ENCODE measurements around the gene FOXJ1. TPM values are rescaled to one million over a fixed set of nuclear protein-coding genes. Genes with fewer than 3 reads are reported as not detected.

FOXJ1 gene
- total RNA-seq, 1 donor from 2014 or later: not detected

DNA sequence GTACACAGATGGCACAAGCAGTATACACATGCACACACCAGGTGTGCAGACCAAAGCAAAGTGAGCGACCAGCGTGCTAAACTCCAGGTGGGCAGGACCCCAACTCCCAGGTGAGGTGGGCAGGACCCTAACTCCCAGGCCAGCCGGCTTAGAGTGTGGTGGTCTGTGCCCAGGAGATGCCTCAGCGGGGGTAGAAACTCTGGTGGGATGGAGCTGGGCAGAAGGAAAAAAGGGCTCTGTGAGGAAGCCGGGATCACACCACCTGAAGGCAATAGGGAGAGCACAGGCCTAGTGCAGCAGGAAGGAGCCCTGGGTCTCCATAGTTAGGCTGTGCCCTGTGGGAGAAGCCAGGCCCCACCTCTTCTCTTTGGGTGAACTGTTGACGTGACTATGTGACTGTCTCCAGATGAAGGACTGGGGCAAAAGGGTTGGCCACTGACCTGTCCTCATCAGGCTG, 1.6 kb upstream of the FOXJ1 start:
- DNase-seq (ENCODE audit: low read depth, low spot score): no peak

DNA sequence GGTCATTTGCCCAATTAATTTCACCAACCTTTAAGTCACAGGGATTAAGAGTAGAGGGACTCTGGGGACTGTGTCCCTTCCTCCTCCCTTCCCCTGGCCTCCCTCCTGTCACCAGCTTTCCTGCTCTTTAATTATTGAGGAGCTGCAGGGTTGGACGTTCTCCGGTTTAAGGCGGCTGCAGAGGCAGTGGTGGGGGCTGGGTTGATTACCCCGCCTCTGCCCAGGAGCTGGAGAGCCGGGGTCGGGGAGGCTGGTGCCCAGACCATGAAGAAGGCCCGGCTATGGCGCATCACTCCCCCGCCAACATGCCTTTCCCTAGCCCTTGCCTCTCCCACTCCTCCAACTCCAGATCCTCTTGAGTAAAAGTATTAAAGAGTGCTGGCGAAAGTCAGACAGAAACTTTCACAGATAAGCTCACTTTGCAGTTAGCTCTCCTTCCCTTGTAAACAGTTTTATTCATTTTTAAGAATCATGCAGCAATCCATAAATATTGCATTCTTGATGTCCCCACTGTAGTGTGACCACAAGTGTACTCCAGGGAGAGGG, 1.1 kb upstream of the FOXJ1 start:
- no peak for DNase-seq (ENCODE audit: low read depth, low spot score)

DNA sequence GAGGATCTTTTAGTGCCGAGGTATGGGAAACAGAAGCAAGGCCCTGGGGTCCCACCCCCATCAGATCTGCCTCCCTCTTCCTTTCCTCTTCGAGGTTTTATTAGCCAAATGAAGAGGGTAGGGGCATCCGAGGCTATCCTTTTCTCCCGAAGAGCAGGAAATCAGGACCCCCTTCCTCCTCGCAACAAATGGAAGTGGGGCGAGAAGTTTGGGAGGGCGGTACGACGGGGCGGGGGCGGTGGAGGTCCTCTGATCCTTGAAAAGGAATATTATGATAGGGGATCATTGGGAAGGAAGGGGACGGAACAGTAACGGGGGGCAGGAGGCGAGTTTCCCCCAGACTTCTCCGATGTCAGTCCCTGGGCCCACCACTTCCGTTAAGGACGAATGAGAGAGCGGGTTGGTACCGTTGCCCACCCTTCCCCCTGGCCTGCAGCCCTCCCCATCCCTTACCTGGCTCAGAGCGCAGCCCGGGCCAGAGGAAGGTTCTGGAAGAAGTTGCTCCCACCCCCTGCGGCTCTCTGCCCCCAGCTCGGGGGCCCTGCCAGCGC, 309 bp downstream of the FOXJ1 start:
- DNase-seq (ENCODE audit: low read depth, low spot score): no peak

DNA sequence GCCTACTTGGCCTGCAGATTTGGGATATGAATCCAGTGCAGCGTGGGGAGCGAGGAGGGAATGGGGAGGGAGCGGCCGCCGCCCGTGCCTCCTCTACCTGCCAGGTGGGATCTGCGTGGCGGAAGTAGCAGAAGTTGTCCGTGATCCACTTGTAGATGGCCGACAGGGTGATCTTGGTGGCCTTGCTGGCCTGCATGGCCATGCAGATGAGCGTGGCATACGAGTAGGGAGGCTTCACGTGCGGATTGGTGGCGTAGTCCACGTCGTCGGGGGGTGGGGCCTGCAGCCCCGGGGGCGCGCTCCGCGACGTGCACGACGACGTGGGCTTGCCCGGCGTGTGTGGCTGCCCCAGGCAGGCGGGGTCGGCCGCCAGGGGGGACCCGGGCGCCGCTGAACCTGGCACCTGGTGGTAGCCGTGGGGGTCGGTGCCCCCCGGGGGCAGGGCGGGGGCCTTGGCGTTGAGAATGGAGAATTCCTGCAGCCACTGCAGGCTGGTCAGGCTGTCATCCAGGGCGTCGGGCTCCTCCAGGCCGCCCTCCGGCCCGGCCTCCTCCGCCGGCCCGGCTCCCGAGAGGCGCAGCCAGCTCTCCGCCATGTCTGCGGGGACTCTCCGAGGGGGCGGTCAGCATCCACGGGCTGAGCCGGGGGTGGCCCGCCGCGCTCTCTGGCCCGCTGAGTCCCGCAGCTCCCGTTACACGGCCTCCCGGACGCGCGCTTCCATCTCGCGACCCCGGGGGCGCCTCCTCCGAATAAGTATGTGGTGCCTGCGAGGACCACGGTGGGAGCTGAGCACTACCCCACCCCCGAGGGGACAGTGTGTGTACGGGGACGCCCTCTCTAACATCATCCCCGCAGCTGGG, 1.0 kb downstream of the FOXJ1 start:
- DNase-seq (ENCODE audit: low read depth, low spot score): no peak

DNA sequence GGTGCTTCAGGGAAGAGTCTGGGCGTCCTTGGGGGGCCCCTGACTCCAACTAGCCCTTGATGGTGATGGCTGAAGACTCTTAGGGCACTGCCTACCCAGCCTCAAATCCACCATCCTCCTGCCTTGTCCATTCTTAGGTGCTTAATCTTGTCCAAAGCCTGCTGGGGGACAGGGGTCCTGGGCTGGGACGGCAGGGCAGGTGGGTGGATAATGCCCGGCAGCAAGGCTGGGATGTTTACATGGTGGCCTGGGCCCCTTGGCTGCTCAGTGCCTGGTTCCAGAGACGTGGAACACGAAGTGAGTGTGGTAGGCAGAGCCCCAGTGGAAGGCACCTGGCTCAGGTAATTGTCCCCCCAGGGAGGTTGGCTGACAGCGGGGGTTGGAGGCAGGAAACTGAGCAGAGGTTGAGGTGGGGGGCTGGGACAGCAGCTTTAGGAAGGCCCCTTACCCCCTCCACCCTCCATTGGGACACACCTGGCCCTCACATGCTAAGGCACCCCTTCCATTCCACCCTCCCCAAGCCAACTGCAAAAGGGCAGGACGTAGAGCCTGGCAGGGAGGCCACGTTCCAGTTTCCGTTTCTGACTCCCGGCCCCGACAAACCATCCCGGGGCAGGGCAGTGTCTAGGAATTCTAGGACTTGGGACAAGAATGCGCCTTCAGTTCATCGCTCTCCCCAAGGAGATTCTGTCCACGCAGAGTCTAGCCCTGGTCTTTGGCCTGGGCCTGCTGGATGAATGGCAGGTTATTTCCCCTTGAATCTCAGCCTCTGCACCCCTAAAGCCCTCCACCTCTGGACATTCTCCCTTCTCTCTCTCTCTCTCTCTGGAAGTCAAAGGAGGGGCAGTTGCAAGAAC, 1.9 kb downstream of the FOXJ1 start:
- DNase-seq (ENCODE audit: low read depth, low spot score): no peak

DNA sequence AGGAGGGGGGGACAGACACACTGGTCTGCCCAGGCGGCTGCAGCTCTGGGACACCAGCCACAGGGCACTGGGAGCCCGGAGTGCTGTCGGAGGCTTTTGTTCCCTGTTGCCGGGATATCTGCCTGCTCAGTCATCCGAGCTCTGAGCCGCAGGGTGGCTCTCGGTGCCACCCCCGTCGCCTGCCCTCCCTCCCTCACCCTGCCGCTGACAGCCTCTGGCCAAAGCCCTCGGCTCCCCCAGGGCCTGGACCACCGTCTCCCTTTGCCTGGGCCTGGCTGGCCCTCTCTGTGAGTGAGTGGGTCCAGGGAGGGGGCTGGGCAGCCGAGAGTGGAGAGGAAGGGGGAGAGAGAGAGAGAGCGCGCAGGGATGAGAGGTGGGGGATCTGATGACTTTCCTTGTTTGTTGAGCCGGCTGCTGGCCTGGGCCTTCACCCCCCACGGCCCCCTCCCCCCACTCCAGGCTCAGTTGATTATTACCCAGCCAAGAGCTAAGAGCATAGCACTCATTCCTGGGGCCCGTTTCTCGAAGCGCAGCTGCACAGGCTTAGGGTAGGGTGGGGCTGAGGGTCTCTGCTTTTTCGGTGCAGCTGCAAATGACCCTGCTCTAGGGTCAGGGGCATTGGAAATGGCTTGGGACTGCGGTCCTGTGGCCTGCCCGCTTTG, 2.7 kb downstream of the FOXJ1 start:
- DNase-seq (ENCODE audit: low read depth, low spot score): no peak

DNA sequence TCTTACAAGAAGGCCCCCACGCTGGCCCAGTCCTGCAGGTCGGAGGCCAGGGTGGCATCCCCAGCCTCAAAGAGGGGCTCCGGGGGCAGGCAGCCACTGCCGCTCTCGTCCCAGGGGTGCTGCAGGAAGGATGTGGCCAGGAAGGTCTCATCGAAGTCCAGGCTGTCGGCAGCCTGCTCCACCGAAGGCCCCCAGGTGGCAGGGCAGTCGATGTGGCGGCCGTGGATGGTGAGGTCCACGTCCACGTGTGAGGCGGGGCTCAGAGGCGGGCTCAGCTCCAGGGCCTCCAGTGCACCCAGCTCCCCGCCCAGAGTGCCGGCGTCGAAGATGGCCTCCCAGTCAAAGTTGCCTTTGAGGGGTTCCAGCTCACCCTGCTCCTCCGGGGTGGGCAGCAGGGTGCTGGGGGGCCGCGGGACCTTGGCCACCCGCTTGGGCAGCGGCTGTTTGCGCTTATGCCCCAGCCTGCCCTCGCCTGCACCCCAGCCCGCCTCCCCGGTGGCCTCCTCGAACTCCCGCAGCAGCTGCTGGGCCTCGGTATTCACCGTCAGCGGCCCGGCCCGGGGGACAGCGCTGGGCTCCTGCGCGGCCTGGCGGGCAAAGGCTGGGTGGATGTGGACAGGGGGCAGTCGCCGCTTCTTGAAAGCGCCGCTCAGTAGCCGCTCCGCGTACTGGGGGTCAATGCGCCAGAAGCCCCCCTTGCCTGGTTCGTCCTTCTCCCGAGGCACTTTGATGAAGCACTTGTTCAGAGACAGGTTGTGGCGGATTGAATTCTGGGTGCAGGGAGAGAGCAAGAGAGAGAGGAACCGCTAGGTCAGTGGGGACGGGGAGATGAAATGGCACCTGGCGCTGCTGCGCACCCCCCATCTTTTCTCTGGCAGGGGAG, 3.5 kb downstream of the FOXJ1 start:
- DNase-seq (ENCODE audit: low read depth, low spot score): no peak

DNA sequence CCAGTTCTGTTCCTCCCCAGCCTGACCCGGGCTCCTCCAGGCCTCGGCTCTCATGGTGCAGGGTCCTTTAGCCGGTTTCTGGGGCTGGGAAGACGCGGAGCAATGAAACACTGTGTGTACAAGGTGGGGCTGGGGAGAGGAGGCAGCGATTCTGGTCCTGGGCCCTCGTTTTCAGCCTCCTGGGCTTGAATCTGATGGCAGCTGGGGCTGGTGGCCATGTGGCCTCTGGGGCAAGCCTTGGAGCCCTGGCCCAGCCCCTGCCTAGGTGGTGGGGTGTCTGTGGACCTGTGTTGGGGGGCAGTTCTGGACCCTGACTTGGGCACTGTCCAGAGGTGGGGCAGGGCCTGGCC, 4.1 kb downstream of the FOXJ1 start:
- DNase-seq (ENCODE audit: low read depth, low spot score): no peak

DNA sequence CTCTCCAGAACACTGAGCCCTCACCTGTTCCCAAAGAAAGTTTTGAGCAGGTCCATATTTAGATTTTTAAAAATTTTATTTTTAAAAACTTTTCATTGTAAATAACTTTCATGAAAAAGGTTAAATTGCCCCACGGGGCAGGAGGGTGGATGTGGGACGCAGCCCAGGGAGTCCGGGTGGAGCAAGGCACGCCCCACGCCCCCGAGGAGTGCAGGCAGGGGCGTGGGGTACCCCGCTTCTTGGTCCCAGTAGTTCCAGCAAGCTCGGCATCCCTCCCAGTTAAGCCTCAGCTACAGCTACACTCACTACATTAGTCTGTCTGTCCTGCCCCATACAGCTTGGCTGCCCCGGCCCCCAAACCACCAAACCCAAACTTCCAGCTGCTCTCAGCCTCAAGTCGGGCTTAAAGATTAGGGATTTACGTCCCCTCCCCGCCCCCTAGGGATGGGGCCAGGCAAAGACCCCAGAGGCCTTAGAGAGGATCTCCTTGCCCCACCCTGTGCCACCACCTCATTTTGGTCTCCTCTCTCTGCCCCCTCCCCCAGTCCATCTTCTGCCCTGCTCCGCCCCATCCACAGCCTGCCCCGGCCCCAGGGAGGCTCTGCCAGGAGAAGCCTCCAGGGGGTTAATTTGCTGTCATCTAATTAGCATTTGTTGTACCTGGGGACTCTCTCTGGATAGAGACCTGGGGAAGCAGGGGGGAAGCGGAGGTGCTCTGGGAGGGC, 4.6 kb downstream of the FOXJ1 start:
- no peak for DNase-seq (ENCODE audit: low read depth, low spot score)

DNA sequence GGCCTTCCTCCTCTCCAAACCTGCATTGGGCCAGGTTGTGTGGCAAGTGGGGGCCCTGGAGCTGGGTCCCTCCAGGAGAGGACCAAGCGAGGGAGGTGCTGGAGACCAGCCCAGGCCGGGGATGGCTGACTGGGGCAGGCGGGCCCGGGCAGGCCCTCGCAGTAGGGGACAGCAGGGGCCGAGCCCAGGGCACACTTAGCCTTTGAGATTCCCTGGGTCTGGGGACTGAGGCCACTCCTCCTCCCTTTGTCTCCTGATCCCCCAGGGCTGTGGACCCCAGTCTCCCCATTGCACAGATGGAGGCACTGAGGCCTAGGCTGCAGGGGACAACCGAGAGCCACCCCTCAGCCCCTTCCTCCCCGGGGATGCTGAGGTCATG, 5.2 kb downstream of the FOXJ1 start:
- DNase-seq (ENCODE audit: low read depth, low spot score): no peak

DNA sequence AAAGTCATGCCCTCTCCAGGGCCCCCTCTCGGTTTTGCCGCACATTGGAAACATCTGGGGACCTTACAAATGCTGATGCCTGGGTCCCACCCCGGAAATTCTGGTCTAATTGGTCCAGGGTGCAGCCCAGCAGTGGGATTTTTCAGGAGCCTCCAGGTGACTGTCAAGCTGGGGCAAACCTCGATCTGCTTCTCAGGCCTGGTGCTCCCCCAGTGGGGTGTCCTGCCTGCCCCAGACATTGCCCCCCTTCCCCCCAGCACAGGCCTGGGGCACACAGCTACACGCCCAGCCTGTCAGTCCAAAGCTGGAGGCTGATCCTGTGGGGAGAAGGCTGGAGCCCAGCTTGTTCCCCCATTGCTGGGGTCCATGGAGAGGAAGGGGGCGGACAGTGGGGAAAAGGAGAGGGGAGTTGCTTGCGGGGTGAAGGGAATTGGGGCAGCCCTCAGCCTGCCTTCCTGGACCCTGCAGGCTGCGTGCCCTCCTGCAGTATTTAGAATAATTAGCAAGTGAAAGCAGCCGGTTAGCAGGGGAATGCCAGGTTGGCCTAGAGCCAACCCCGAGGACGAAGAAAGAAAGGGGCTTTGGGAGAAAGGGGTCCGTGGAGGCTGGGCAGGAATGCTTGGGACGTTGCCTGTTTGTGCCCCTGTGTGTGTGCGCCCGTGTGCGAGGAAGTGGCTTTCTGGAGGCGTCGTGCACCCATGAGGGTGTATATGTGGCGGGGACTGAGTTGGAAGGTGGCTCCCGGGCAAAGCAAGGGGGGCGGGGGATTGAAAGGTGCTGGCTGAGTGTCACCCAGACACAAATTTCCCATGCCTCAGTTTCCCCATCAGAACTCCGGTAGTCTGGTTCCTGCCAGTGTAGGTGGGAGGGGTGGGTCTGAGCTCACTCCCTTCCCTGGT, 5.9 kb downstream of the FOXJ1 start:
- no peak for DNase-seq (ENCODE audit: low read depth, low spot score)

DNA sequence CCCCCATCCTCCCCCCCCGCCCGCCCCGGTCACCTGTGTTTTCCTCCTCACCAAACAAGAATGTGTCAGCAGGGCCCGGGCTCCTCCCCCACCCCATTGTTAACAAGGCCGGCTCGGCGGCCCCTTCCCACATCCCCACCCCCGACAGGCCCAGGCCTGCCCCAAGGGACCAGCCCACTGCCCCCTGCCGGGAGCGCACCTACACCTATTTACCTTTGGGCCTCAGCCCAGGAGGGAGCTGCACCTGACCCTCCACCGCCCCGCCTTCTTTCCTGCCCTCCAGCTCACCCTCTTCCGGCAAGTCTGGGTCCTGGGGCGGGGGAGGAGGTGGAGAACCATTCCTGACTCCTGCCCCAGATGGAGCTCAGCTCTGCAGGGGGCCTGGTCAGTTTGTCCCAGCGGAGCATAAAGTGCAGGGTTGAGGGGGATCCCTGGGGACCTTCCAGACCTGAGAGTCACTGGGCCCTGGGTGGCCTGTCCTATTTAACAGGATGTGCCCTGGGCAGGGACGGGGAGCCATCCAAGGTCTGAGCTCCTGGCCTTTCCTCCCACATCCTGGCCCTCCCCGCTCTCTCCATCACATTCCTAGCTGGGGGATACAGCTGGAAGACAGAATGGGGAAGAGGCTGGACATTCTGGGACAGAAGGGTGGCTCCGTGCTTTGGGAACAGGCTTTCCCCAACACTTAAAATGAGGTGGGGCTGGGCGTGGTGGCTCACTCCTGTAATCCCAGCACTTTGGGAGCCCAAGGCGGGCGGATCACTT, 8.3 kb downstream of the FOXJ1 start:
- no peak for DNase-seq (ENCODE audit: low read depth, low spot score)

DNA sequence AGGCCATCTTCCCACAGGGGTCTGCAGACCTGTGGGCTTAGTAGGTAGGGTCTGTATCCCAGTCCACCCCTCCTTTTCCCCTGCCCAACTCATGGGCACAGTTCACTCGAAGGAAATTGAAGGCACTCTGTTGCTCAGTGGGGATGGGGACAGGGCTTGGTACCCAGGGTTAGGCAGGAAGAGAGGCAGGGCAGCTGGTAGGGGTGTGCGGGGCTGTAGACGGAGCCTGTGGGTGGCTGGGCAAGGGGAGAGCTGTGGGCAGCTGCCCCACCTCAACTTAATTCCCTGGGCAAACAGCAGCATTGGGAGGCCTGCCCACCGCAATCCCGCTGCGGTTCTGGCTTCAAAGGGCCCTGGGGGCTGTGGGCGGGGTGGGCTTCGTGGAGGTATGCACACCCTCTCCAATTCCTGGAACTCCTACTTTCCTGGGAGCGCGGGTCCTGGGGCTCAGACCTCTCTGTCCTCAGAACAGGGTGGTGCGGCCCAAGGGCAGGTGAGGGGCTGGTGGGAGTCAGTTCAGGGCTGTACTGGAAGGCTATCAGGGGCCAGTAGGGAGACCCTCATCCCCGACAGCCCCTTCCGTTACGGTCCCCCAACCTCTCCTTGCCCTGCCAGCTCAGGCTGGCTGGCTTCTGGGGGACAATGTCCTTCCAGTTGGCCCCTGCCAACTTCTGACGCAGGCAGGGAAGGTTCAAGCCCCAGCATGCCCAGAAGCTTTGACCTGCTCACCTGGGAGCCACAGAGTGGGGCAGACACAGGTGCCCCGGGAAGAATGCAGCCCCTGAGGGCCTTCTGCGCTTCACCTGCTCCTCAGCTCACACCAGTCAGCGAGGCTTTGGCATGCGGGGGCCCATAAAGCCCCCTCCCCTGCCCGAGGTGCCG, 9.1 kb downstream of the FOXJ1 start:
- DNase-seq (ENCODE audit: low read depth, low spot score): no peak

DNA sequence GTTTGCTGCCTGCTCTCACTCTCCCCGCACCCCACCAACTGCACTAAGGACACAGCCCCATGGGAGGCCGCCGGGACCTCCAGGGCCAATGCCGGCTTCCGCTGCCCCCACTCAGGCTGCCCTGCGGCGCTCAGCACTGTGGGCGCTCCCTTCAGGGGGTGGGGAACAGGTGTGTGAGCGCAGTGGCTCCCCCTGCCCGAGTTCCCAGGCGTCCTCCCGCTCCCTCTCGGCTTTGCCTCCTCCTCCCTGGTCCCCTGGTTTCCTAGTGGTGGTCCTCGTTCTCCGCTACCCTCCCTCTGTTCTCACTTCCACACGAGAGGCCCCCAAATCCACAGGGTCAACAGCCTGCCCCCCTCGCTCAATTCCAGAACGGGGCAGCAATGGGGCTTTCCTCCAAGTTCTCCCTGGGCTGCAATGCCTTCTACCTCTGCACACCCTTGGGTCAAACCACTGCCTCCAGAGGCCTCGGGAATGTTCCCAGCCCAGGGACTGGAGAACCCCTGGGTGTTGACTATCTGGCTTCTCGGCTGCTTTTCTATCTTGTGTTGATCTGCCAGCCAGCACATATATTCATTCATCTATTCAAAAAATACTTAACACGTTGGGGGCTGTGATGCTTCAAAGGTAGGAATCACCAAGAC, 9.9 kb downstream of the FOXJ1 start:
- DNase-seq (ENCODE audit: low read depth, low spot score): no peak

DNA sequence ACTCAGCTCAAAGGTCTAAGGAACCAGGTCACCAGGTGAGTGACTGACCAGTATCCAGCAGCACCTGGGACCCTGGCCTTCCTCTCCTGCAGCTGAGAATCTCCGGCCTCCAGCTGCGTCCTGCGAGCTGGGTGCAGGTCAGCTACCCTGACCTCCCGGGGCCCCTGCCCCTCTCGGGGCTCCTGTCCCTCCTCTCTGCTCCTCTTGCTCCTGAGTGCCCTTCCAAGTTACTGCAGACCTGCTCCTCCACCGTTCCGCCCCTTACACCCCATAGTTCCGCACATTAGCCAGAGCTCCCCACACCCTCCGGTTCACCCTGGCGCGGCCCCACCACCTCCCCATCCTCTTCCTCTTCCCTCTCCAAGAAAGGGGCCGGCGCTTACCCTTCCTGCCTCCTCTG, 10.6 kb downstream of the FOXJ1 start:
- DNase-seq (ENCODE audit: low read depth, low spot score): no peak

DNA sequence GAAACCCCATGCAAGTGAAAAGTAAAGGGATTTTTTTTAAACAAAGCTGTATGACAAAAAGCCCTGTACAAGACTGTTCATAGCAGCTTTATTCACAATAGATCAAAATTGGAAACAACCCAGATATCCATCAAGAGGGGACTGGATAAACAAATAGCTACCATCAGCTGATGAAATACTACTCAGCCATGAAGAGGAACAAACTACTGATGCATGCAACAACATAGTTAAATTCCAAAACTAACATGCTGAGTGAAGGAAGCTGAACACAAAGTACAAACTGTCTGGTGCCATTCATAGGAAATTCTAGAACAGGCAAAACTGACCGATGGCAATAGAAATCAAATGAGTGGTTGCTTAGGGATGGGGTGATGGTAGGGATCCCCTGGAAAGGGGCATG, 15.1 kb downstream of the FOXJ1 start:
- DNase-seq (ENCODE audit: low read depth, low spot score): no peak

DNA sequence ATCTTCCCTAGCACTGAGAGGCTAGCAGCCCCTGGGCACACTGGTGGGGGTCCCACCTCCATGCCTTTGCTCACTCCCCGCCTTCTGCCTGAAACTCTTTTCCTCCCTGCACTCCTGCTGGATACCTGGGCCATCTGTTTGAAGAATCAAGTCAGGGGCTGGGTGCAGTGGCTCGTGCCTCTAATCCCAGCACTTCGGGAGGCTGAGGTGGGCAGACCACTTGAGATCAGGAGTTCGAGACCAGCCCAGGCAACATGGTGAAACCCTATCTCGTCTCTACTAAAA, 15.7 kb downstream of the FOXJ1 start:
- DNase-seq (ENCODE audit: low read depth, low spot score): no peak
